Neuron (in vitro differentiated cells): Measurements from ENCODE around the gene ATP6V0A1.
"Not testable (repeated sequence)": the region's sequence is repeated elsewhere in the genome, so short reads cannot be mapped to it uniquely, and the experiment has no call there.

Experiments
- H2AFZ ChIP-seq: one replicate; pipeline ENCODE4 v1.6.1; 2013; ENCODE audit warnings: low read depth, mild to moderate bottlenecking, inconsistent platforms, low read length, moderate library complexity
- H3K27me3 ChIP-seq: one replicate; pipeline ENCODE4 v1.6.1; 2013; ENCODE audit warnings: low read length; ENCODE audit not compliant: insufficient read depth
- H3K36me3 ChIP-seq: one replicate; pipeline ENCODE4 v1.6.1; 2013; ENCODE audit warnings: low read length; ENCODE audit not compliant: insufficient read depth
- H3K4me1 ChIP-seq: one replicate; pipeline ENCODE4 v1.6.1; 2013; ENCODE audit warnings: low read length; ENCODE audit not compliant: insufficient read depth
- H3K4me3 ChIP-seq: 2 replicates; pipeline ENCODE4 v1.5.1; 2013; ENCODE audit warnings: mild to moderate bottlenecking, low read length, moderate library complexity
- H3K9me3 ChIP-seq: one replicate; pipeline ENCODE4 v1.6.1; 2013; ENCODE audit warnings: low read length

ATP6V0A1 gene

DNA sequence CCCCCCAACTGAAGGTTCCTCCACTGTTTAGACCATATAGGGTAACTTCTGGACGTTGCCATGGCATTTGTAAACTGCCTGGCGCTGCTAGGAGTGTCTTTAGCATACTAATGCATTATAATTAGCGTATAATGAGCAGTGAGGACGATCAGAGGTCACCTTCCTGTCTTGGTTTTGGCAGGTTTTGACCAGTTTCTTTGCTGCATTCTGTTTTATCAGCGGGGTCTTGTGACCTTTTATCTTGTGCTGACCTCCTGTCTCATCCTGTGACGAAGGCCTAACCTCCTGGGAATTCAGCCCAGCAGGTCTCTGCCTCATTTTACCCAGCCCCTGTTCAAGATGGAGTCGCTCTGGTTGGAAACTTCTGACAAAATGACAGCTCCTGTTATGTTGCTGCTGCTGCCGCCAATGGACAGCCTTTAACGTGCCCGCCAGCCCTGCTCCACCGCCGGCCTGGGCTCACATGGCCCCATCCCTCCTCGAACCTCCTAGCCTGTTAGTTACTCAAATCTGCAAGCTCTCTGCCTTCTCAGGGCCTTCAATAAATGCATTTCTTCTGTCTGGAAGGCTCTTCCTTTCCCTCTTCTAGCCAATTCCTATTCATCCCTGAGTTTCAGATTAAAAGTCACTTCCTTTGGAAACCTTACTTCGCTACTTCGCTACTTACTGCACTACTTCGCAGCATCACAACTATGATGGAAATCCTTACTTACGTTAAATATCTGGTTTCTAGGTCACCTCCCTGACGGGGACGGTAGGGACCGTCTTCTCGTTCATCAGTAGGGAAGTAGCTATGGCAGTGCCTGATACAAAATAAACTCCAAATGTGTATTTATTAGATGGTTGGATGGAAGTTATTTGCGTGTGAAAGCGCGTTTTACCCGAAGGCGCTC is 76.7 kb downstream of the ATP6V0A1 start:
- H3K4me3 ChIP-seq = peak overlapping the region; percentile 52
- peaks cover 24% of the 10 kb centered on the region for H3K4me1 ChIP-seq
- H3K9me3 ChIP-seq = no peaks in the 10 kb centered on the region
- H3K27me3 ChIP-seq = no peaks in the 10 kb centered on the region
- peaks cover 8% of the 10 kb centered on the region for H3K36me3 ChIP-seq
- peak overlapping the region; percentile 54 for H2AFZ ChIP-seq

DNA sequence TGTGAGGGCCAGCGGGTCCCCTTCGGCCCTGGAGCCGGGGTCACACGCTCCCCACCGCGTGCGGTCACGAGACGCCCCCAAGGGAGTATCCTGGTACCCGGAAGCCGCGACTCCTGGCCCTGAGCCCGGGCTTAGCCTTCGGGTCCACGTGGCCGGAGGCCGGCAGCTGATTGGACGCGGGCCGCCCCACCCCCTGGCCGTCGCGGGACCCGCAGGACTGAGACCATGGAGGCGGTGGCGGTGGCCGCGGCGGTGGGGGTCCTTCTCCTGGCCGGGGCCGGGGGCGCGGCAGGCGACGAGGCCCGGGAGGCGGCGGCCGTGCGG is 77.3 kb downstream of the ATP6V0A1 start, which contains the start of gene NAGLU:
Gene NAGLU (plus strand): TSS at position 194 of the 324 bp plus-strand sequence. CDS start 32 bp downstream, at position 226.
- H3K9me3 ChIP-seq = no peaks in the 10 kb centered on the region
- peak within 1 kb of the TSS; percentile 54 for H2AFZ ChIP-seq
- peaks cover 8% of the 10 kb centered on the region for H3K36me3 ChIP-seq
- H3K27me3 ChIP-seq = no peaks in the 10 kb centered on the region
- H3K4me1 ChIP-seq = peaks cover 24% of the 10 kb centered on the region
- H3K4me3 ChIP-seq = peak within 1 kb of the TSS; percentile 52

- peak overlapping the region; percentile 54 for H2AFZ ChIP-seq
- H3K4me1 ChIP-seq = peaks cover 24% of the 10 kb centered on the region
- H3K36me3 ChIP-seq = peaks cover 10% of the 10 kb centered on the region
- no peaks in the 10 kb centered on the region for H3K9me3 ChIP-seq
- peak overlapping the region; percentile 52 for H3K4me3 ChIP-seq
- no peaks in the 10 kb centered on the region for H3K27me3 ChIP-seq
Measured at GRCh38 chr17:42536372-42537155, 77.9 kb downstream of the ATP6V0A1 start.

DNA sequence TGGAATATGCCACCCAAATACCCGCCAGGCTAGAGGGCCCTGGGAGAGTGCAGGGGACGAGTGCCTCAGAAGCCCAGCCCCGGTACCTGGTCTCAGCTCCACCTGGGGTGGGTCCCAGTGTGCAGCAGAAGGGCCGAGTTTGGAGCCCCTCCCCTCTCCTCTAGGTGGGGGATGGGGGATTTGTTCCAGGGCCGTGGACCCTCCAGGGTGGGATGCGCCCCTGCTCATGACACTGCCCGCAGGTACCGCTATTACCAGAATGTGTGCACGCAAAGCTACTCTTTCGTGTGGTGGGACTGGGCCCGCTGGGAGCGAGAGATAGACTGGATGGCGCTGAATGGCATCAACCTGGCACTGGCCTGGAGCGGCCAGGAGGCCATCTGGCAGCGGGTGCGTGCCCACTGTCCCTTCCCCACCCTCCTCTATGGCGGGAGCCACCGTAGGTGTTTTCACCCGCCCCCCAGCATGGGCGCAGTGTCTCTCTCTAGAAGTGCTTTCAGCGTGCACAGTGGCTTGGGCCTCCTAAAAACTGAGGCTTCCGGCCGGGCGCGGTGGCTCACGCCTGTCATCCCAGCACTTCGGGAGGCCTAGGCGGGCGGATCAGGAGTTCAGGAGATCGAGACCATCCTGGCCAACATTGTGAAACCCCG is 78.6 kb downstream of the ATP6V0A1 start:
- no peaks in the 10 kb centered on the region for H3K9me3 ChIP-seq
- peak overlapping the region; percentile 52 for H3K4me3 ChIP-seq
- peaks cover 10% of the 10 kb centered on the region for H3K36me3 ChIP-seq
- H3K4me1 ChIP-seq = peaks cover 21% of the 10 kb centered on the region
- H3K27me3 ChIP-seq = no peaks in the 10 kb centered on the region
- H2AFZ ChIP-seq = no peak overlapping the region

GRCh38 chr17:42537826-42538451 is 79.3 kb downstream of the ATP6V0A1 start:
- Histone ChIP-seq H3K4me3 (no peak overlapping the region), H3K36me3 (peaks cover 13% of the 10 kb centered on the region), H3K27me3 (no peaks in the 10 kb centered on the region), H3K4me1 (peaks cover 21% of the 10 kb centered on the region), H3K9me3 (no peaks in the 10 kb centered on the region), H2AFZ (no peak overlapping the region)

GRCh38 chr17:42538482-42538881 is 79.8 kb downstream of the ATP6V0A1 start:
- Histone ChIP-seq H3K4me1 (peaks cover 21% of the 10 kb centered on the region), H3K36me3 (peaks cover 15% of the 10 kb centered on the region), H3K9me3 (no peaks in the 10 kb centered on the region), H3K27me3 (no peaks in the 10 kb centered on the region), H2AFZ (no peak overlapping the region), H3K4me3 (no peak overlapping the region)

DNA sequence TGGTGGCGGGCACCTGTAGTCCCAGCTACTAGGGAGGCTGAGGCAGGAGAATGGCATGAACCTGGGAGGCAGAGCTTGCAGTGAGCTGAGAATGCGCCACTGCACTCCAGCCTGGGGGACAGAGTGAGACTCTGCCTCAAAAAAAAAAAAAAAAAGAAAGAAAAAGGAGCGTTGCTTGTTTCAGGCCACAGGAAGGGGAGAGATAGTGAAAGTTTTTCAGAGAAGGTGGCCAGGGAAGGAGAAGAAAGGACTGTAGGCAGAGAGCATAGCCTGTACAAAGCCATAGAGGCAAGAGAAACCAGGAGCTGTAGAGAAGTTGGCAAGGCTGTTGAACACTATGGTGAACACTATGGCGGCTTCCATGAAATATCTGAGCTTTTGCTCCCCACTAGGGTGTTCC is 81.9 kb downstream of the ATP6V0A1 start:
- H3K4me1 ChIP-seq = peaks cover 12% of the 10 kb centered on the region
- not testable (repeated sequence) for H3K4me3 ChIP-seq, H2AFZ ChIP-seq, H3K9me3 ChIP-seq, H3K27me3 ChIP-seq
- H3K36me3 ChIP-seq = peaks cover 19% of the 10 kb centered on the region

DNA sequence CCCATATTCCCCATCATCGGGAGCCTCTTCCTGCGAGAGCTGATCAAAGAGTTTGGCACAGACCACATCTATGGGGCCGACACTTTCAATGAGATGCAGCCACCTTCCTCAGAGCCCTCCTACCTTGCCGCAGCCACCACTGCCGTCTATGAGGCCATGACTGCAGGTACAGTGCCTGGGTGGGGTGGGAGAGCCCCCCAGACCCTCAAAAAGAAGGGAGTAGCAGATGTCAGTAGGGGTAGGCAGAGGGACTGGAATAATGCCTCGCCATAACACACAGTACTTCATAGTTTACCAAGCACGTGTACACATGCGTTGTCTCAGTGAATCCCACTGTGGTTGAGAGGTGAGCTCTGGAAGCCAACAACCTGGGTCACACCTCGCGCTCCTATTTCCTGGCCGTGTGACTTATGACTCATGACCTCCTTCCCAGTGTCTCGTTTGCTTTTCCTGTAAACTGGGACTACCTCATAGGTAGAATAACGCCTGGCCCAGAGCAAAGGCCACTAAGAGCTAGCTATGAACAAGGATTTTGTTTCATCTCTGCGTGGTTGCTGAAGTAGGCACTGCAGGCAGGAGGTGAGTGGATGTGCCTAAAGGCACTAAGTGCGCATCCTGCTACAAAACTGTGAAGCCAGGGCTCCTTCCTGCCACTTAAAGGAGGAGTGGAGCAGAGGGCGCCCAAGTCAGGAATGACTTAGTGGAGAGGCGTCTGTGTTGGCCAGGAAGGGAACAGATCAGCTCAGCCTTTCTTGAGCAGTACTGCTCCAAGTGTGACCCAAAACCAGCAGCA is 82.6 kb downstream of the ATP6V0A1 start:
- Histone ChIP-seq H2AFZ (no peak overlapping the region), H3K4me1 (peaks cover 9% of the 10 kb centered on the region), H3K36me3 (peaks cover 19% of the 10 kb centered on the region), H3K9me3 (no peaks in the 10 kb centered on the region), H3K27me3 (no peaks in the 10 kb centered on the region), H3K4me3 (no peak overlapping the region)

DNA sequence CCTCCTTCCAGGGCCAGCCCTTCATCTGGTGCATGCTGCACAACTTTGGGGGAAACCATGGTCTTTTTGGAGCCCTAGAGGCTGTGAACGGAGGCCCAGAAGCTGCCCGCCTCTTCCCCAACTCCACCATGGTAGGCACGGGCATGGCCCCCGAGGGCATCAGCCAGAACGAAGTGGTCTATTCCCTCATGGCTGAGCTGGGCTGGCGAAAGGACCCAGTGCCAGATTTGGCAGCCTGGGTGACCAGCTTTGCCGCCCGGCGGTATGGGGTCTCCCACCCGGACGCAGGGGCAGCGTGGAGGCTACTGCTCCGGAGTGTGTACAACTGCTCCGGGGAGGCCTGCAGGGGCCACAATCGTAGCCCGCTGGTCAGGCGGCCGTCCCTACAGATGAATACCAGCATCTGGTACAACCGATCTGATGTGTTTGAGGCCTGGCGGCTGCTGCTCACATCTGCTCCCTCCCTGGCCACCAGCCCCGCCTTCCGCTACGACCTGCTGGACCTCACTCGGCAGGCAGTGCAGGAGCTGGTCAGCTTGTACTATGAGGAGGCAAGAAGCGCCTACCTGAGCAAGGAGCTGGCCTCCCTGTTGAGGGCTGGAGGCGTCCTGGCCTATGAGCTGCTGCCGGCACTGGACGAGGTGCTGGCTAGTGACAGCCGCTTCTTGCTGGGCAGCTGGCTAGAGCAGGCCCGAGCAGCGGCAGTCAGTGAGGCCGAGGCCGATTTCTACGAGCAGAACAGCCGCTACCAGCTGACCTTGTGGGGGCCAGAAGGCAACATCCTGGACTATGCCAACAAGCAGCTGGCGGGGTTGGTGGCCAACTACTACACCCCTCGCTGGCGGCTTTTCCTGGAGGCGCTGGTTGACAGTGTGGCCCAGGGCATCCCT is 84.8 kb downstream of the ATP6V0A1 start:
- Histone ChIP-seq H2AFZ (no peak overlapping the region), H3K4me3 (no peak overlapping the region), H3K36me3 (peaks cover 19% of the 10 kb centered on the region), H3K9me3 (no peaks in the 10 kb centered on the region), H3K27me3 (no peaks in the 10 kb centered on the region), H3K4me1 (no peaks in the 10 kb centered on the region)

- H3K36me3 ChIP-seq = peaks cover 12% of the 10 kb centered on the region
- H2AFZ ChIP-seq = no peak overlapping the region
- no peaks in the 10 kb centered on the region for H3K27me3 ChIP-seq
- H3K9me3 ChIP-seq = no peaks in the 10 kb centered on the region
- H3K4me1 ChIP-seq = no peaks in the 10 kb centered on the region
- H3K4me3 ChIP-seq = no peak overlapping the region
Measured at GRCh38 chr17:42544874-42545283, 86.2 kb downstream of the ATP6V0A1 start.

DNA sequence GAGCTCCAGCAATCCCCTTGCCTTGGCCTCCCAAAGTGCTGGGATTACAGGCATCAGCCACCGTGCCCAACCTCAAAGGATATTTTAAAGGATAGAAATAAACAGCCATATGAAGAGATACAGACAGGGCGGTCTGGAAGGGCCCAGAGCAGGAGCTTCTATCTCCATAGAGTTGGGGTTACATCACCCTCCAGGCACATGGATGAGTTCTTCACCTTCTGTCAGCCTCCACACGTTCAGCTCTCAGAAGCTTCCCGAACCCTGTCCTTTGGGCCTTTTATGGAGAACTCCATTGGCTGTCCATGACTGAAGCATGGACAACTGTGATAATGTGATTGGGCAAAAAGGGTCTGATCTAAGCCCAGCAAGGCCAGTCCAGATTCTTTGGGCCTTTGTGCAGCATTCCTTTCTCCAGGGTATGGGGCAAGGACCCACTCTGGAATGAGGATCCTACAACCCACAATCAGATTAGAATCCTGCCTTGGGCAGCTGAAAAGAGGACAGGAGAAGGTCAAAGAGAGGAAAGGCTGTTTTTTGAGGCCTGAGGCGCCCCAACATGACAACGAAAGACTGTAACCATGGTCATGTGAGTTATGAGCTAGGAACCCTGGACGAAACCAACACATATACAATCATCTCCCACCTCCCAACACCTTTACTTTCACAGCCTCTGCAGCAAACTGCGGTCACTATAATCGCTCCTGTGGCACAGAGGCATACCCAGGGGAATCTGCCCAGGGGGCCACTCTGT is 87.3 kb downstream of the ATP6V0A1 start:
- H3K4me1 ChIP-seq = not testable (repeated sequence)

More for the DNA sequence above, 87.3 kb downstream of the ATP6V0A1 start:
- not testable (repeated sequence) for H3K4me3 ChIP-seq, H3K9me3 ChIP-seq, H3K27me3 ChIP-seq, H2AFZ ChIP-seq
- H3K36me3 ChIP-seq = peaks cover 12% of the 10 kb centered on the region
